Measurements from ENCODE around the gene NFATC2. TPM values are rescaled to one million over a fixed set of nuclear protein-coding genes. Genes with fewer than 3 reads are reported as not detected.
A peak's percentile ranks its signal among the peaks of the same experiment; 100 is the strongest.

Gene NFATC2
- total RNA-seq, 2 experiments from 2014 or later, result 32.5 to 33.2 TPM

DNA sequence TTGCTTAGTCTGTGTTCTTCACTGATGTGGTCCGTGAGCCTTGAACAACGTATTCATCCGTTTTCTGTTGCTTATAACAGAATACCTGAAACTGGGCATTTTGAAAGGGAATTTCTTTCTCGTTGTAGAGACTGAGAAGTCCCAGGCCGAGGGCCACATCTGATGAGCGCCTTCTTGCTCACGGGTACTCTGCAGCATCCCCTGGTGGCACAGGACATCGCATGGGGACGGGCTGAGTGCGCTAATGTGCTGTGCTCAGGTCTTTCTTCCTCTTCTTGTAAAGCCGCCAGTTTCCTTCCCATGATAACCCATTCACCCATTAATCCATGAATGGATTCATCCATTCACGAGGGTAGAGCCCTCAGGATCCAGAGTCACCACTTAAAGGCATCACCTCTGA lies 161.0 kb downstream of the NFATC2 start:
- Histone ChIP-seq H3K27me3 (ENCODE audit: control insufficient read depth in 1 of 2, insufficient read depth in 2 of 2, low read length in 2 of 2) (no peaks in the 10 kb centered on the region), H3K27ac (ENCODE audit: low read depth in 1 of 2, low read length in 2 of 2) (no peak overlapping the region), H3K4me1 (ENCODE audit: insufficient read depth, low read length) (peaks cover 9% of the 10 kb centered on the region), H3K4me3 (ENCODE audit: low read length) (no peak overlapping the region), H3K9me3 (ENCODE audit: control insufficient read depth in 1 of 2, insufficient read depth in 1 of 2, low read length in 2 of 2) (no peaks in the 10 kb centered on the region), H3K36me3 (ENCODE audit: insufficient read depth, low read length) (peaks cover 10% of the 10 kb centered on the region)
- Mint-ChIP-seq H3K9me3 (no peaks in the 10 kb centered on the region), H3K4me3 (no peak overlapping the region), H3K4me1 (ENCODE audit: low read depth) (peaks cover 13% of the 10 kb centered on the region), H3K27me3 (no peaks in the 10 kb centered on the region), H3K36me3 (ENCODE audit: low read depth) (peaks cover 14% of the 10 kb centered on the region), H3K27ac (no peak overlapping the region)
- ChIA-PET CTCF (no interaction called here), POLR2A (no interaction called here)
- TF ChIP-seq, protein P1, sequence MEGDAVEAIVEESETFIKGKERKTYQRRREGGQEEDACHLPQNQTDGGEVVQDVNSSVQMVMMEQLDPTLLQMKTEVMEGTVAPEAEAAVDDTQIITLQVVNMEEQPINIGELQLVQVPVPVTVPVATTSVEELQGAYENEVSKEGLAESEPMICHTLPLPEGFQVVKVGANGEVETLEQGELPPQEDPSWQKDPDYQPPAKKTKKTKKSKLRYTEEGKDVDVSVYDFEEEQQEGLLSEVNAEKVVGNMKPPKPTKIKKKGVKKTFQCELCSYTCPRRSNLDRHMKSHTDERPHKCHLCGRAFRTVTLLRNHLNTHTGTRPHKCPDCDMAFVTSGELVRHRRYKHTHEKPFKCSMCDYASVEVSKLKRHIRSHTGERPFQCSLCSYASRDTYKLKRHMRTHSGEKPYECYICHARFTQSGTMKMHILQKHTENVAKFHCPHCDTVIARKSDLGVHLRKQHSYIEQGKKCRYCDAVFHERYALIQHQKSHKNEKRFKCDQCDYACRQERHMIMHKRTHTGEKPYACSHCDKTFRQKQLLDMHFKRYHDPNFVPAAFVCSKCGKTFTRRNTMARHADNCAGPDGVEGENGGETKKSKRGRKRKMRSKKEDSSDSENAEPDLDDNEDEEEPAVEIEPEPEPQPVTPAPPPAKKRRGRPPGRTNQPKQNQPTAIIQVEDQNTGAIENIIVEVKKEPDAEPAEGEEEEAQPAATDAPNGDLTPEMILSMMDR (IDR thresholded peaks at IDR 0.05), result no peak
- no peak for DNase-seq
- intact Hi-C loops (cut with DNase I, micrococcal nuclease), result no loop called here
- no peak for ATAC-seq (ENCODE audit: poor library complexity)

DNA sequence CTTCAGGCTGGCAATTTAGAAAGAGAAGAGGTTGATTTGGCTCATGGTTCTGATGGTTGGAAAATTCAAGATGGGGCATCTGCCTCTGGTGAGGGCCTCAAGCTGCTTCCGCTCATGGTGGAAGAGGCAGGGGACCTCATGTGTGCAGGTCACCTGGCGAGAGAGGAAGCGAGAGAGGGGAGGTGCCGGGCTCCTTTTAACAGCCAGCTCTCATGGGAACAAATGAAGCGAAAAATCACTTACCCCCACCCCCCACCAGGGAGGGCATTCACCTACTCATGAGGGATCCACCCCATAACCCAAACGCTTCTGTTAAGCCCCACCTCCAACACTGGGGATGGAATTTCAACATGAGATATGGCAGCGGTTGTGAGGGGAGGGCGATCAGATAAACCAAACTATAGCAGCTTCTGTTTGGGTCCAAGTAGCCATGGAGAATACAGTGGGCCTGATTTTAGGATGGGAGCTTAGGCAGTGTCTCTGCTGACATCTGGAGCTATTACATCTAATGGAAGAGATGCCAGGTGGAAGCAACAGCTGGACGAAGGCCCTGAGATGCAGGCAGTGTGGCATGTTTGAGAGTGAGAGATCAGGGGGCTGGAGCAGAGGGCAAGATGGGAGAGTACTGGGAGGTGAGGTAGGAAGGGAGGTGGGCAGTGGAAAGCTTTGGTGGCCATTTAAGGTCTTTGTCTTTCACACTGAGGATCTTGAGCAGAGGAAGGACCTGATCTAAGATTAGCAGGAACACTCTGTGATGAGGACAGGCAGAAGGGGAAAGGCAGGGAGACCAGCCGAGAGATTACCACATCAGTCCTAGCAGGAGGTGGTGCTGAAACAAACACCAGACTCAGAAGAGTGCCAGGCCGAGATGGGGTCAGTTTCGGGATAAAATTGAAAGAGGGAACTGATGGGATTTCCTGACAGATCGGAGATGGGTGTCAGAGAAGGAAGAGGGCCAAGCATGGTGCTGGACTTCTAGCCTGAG lies 161.8 kb downstream of the NFATC2 start:
- H3K27ac Mint-ChIP-seq, result peak overlapping the region; percentile 54
- H3K4me3 Mint-ChIP-seq, result no peak overlapping the region
- ChIA-PET CTCF (interaction anchor here (0.7 kb wide), 1 partner anchor 56 kb away, joined by 3 read pairs; no protein-coding TSS in a partner anchor), POLR2A (no interaction called here)
- H3K4me1 Mint-ChIP-seq (ENCODE audit: low read depth), result peaks cover 4% of the 10 kb centered on the region
- Histone ChIP-seq H3K36me3 (ENCODE audit: insufficient read depth, low read length) (peaks cover 10% of the 10 kb centered on the region), H3K4me3 (ENCODE audit: low read length) (no peak overlapping the region), H3K27ac (ENCODE audit: low read depth in 1 of 2, low read length in 2 of 2) (no peak overlapping the region), H3K4me1 (ENCODE audit: insufficient read depth, low read length) (peaks cover under 1% of the 10 kb centered on the region), H3K9me3 (ENCODE audit: control insufficient read depth in 1 of 2, insufficient read depth in 1 of 2, low read length in 2 of 2) (no peaks in the 10 kb centered on the region), H3K27me3 (ENCODE audit: control insufficient read depth in 1 of 2, insufficient read depth in 2 of 2, low read length in 2 of 2) (no peaks in the 10 kb centered on the region)
- intact Hi-C loops (cut with DNase I, micrococcal nuclease), result no loop called here
- ATAC-seq (ENCODE audit: poor library complexity) (no peak), DNase-seq (no peak)
- no peaks in the 10 kb centered on the region for H3K9me3 Mint-ChIP-seq
- TF ChIP-seq, protein P1 (IDR thresholded peaks at IDR 0.05), result no peak
- H3K36me3 Mint-ChIP-seq (ENCODE audit: low read depth), result peaks cover 6% of the 10 kb centered on the region
- no peaks in the 10 kb centered on the region for H3K27me3 Mint-ChIP-seq

DNA sequence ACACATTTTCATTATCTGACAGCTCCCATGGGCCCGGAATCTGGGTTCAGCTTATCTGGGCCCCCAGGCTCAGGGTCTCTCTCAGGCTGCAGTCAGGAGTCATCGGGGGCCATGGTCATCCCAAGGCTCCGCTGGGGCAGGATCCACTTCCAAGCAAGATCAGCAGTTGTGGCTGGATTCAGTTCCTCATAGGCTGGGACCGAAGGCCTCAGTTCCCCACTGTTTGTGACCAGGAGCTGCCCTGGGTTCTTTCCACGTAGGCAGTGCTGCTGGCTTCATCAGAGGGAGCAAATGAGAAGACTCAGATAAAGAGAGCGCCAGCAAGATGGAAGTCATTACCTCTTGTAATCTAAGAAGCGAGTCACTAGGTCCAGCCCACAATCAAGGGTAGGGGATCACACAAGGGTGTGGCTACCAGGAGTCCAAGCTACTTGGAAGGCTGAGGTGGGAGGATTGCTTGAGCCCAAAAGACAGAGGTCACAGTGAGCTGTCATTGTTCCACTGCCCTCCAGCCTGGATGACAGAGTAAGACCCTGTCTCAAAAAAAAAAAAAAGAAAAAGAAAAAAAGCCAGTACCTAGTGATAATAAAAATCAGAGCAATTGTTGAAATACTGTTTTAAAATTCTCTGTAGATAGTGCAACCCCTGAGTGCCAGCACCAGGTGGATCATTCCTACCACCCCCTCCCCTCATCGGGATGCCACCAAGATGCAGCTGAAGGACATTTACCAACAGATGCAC lies 162.7 kb downstream of the NFATC2 start:
- ATAC-seq (ENCODE audit: poor library complexity) (no peak), DNase-seq (no peak)
- no peaks in the 10 kb centered on the region for H3K27me3 Mint-ChIP-seq
- CTCF ChIA-PET, result no interaction called here
- no peak overlapping the region for H3K4me3 ChIP-seq (ENCODE audit: low read length)
- POLR2A ChIA-PET, result no interaction called here
- H3K27ac ChIP-seq (ENCODE audit: low read depth in 1 of 2, low read length in 2 of 2), result no peak overlapping the region
- H3K9me3 ChIP-seq (ENCODE audit: control insufficient read depth in 1 of 2, insufficient read depth in 1 of 2, low read length in 2 of 2), result no peaks in the 10 kb centered on the region
- H3K4me1 Mint-ChIP-seq (ENCODE audit: low read depth), result peaks cover 4% of the 10 kb centered on the region
- H3K36me3 ChIP-seq (ENCODE audit: insufficient read depth, low read length), result peaks cover 7% of the 10 kb centered on the region
- intact Hi-C loops (cut with DNase I, micrococcal nuclease), result no loop called here
- TF ChIP-seq, protein P1 (IDR thresholded peaks at IDR 0.05), result no peak
- H3K4me3 Mint-ChIP-seq, result no peak overlapping the region
- no peaks in the 10 kb centered on the region for H3K27me3 ChIP-seq (ENCODE audit: control insufficient read depth in 1 of 2, insufficient read depth in 2 of 2, low read length in 2 of 2)
- H3K9me3 Mint-ChIP-seq, result no peaks in the 10 kb centered on the region
- no peaks in the 10 kb centered on the region for H3K4me1 ChIP-seq (ENCODE audit: insufficient read depth, low read length)
- peaks cover 6% of the 10 kb centered on the region for H3K36me3 Mint-ChIP-seq (ENCODE audit: low read depth)
- peak overlapping the region; percentile 54 for H3K27ac Mint-ChIP-seq
